Bronchial epithelial cell (primary cell): ENCODE results near the gene TBC1D9. TPM values are rescaled to one million over a fixed set of nuclear protein-coding genes. Genes with fewer than 3 reads are reported as not detected.

ENCODE experiments used
- DNase-seq: peaks from one replicate; pipeline ENCODE4 v3.0.0-alpha.2; 2010; ENCODE audit warnings: low read depth
- FAIRE-seq: peaks from 2 replicates; lab custom pipeline; 2011; peaks lifted over from hg19 to GRCh38; lab: Jason Lieb, UNC
- H3K27me3 ChIP-seq: 2 replicates; pipeline ENCODE4 v1.5.1; 2011; ENCODE audit warnings: low read length; ENCODE audit not compliant: control insufficient read depth, insufficient read depth
- H3K36me3 ChIP-seq: 2 replicates; pipeline ENCODE4 v1.5.1; 2011; ENCODE audit warnings: low read length; ENCODE audit not compliant: control insufficient read depth, insufficient read depth
- H3K4me3 ChIP-seq: 2 replicates; pipeline ENCODE4 v1.5.1; 2011; ENCODE audit warnings: mild to moderate bottlenecking, low read depth, low read length, control low read depth
- total RNA-seq: library from RNA; depleted of rRNA; stranded (reverse); fragments of >200 nt; gene quantifications from 2 replicates; pipeline ENCODE4 v1.2.1, GENCODE V29; 2014
- TF ChIP-seq, protein P1 (sequence below): IDR thresholded peaks from 2 replicates; pipeline ENCODE4 v1.5.1; 2011; ENCODE audit warnings: mild to moderate bottlenecking, moderate library complexity, low read length, control low read depth, inconsistent platforms; ENCODE audit not compliant: insufficient read depth, severe bottlenecking

The TBC1D9 gene
- total RNA-seq, 1 donor from 2014 or later, result 17.1 TPM

DNA sequence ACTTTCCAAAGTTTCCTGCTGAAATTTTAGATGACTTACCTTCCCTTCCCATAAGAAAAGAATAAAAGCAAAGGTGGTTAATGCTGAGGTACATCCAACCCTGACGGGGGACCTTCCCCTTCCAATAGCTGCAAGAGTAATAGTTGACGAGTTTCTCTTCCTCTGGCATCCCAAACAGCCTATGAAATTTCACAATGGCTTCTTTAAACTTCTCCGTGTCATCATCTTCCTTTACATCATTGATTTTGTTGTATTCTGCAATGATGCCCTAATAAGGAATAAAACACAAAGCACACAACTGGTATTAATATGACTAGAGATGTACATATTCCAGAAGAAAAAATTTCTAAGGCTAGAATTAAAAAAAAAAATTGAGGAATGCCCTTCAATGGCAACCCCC is 76.6 kb downstream of the TBC1D9 start:
- DNase-seq (no peak), FAIRE-seq (no peak)
- Histone ChIP-seq H3K4me3 (no peak overlapping the region), H3K27me3 (no peaks in the 10 kb centered on the region), H3K36me3 (peaks cover 3% of the 10 kb centered on the region)
- TF ChIP-seq, protein P1, sequence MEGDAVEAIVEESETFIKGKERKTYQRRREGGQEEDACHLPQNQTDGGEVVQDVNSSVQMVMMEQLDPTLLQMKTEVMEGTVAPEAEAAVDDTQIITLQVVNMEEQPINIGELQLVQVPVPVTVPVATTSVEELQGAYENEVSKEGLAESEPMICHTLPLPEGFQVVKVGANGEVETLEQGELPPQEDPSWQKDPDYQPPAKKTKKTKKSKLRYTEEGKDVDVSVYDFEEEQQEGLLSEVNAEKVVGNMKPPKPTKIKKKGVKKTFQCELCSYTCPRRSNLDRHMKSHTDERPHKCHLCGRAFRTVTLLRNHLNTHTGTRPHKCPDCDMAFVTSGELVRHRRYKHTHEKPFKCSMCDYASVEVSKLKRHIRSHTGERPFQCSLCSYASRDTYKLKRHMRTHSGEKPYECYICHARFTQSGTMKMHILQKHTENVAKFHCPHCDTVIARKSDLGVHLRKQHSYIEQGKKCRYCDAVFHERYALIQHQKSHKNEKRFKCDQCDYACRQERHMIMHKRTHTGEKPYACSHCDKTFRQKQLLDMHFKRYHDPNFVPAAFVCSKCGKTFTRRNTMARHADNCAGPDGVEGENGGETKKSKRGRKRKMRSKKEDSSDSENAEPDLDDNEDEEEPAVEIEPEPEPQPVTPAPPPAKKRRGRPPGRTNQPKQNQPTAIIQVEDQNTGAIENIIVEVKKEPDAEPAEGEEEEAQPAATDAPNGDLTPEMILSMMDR, result no peak

DNA sequence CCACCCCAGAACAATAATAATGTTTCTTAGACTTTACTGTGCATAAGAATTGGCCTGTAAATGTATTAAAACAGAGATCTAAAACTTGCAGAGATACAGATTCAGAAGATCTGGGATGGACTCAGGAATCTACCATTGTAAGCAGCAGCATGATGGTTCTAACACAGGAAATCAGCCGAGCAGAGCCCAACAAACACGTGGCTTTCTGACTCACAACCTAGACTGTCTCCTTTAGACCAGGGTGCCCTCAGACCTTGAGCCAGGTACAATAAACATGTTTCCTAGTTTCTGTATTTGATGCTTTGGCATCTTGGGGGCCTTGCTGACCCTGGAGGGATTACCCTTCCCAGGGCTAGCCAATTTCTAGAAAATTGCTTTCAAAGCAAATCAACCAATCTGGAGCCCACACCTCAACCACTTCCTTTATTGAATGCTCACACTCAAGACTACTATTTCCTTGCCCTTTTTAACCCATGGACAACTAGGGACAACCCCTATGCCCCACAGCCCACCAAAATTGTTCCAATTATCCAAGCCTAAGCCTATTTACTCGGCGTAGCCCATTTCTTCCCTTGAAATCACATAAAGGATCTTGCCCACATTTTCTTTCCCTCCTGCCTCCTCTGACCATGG is 80.5 kb downstream of the TBC1D9 start:
- FAIRE-seq (peak; percentile 60), DNase-seq (peak; percentile 30)
- Histone ChIP-seq H3K36me3 (peaks cover 4% of the 10 kb centered on the region), H3K4me3 (no peak overlapping the region), H3K27me3 (no peaks in the 10 kb centered on the region)
- TF ChIP-seq, protein P1, result no peak

DNA sequence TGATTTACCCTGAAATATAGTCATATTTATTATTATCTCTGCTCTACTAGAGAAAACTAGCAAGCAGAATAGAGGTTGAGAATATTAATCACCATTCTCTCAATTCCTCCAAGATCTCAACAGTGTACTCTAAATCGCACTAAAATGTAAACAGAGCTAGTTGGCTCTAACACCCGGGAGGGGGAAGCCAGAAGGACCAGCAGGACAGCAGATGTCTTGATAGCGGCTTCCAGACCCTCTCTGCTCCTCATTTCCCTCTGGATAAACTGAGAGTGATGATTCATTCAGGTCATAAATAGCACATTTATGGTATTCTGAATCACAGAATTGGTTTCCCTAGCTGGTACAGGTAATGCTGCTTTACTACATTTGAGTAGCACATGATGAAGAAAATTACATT is 82.5 kb downstream of the TBC1D9 start:
- no peak for DNase-seq
- H3K36me3 ChIP-seq, result peaks cover 3% of the 10 kb centered on the region
- no peak overlapping the region for H3K4me3 ChIP-seq
- no peaks in the 10 kb centered on the region for H3K27me3 ChIP-seq
- no peak for FAIRE-seq
- TF ChIP-seq, protein P1, result no peak

DNA sequence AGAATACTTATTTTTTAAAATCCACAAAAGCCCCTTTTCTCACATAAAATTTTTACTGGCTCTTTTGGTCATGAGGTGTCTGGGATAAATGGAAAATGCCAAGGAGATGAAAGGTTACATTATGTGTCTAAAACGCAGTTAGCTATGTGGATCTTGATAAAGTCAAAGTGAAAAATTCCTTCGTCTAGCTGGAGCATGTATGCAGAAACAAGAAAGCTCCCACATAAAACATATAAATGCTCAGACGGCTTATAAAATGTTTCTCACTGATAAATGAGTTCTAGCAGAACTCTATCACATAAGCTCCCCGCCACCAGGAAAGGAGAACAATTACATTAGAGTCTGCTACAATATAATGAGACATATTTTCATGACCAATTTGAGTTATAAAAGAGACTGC is 83.8 kb downstream of the TBC1D9 start:
- FAIRE-seq, result no peak
- peaks cover 4% of the 10 kb centered on the region for H3K36me3 ChIP-seq
- no peaks in the 10 kb centered on the region for H3K27me3 ChIP-seq
- no peak overlapping the region for H3K4me3 ChIP-seq
- TF ChIP-seq, protein P1, result no peak
- no peak for DNase-seq

DNA sequence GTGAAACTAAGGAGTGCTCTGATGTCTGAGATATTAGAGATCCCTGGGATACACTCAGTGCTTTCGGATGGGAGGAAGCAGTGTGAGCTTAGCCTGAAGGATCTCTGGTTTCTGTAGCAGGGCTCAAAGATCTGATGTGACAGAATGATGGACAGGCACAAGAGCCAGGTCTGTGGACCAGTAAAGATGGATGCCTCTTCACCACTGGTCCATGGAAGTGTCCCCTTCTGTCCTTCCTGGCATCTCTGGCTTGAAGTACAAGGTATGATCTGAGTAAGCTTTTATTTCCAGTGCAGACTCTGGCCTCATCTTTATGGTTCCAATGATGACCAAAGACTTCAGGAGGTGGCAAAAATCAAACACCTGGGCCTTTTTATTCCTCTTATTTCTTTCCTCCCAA is 88.1 kb downstream of the TBC1D9 start:
- TF ChIP-seq, protein P1, result no peak
- H3K27me3 ChIP-seq, result no peaks in the 10 kb centered on the region
- FAIRE-seq, result no peak
- no peak for DNase-seq
- H3K4me3 ChIP-seq, result no peak overlapping the region
- peaks cover 6% of the 10 kb centered on the region for H3K36me3 ChIP-seq
